K562 (cell line): ENCODE data around the gene RYR1. TPM values are rescaled to one million over a fixed set of nuclear protein-coding genes. Genes with fewer than 3 reads are reported as not detected.

ENCODE experiments used
- CBFA2T3 ChIP-seq: fragments of 450-650 bp; IDR thresholded peaks from 2 replicates; pipeline ENCODE4 v1.6.1; 2017
- DEAF1 ChIP-seq: fragments of 450-650 bp; formaldehyde crosslinking; IDR thresholded peaks from 2 replicates; pipeline ENCODE4 v1.4.0; 2020; ENCODE audit warnings: mild to moderate bottlenecking, moderate library complexity
- E2F1 ChIP-seq: sonication (generic); formaldehyde crosslinking; IDR thresholded peaks from 2 replicates; pipeline ENCODE4 v1.8.1; 2023; ENCODE audit warnings: mild to moderate bottlenecking, missing genetic modification reagents, moderate library complexity
- ESRRB ChIP-seq: fragments of 250-450 bp; sonication (Bioruptor Pico); IDR thresholded peaks from 2 replicates; pipeline ENCODE4 v1.5.0; 2020; ENCODE audit warnings: mild to moderate bottlenecking, moderate library complexity, borderline replicate concordance
- HBP1 ChIP-seq: fragments of 450-650 bp; formaldehyde crosslinking; IDR thresholded peaks from 2 replicates; pipeline ENCODE4 v1.4.0; 2022; ENCODE audit warnings: missing genetic modification characterization
- HDAC1 ChIP-seq, 2 experiments: fragments of 450-650 bp; IDR thresholded peaks; 2 replicates each; pipeline ENCODE4 v1.6.1; 2016 to 2017; ENCODE audit warnings: inconsistent platforms in 1 of 2, mild to moderate bottlenecking in 1 of 2, moderate library complexity in 1 of 2
- HNRNPK ChIP-seq: fragments of 200-400 bp; formaldehyde crosslinking; IDR thresholded peaks from one replicate; pipeline ENCODE4 v1.6.1; 2018; ENCODE audit warnings: mild to moderate bottlenecking, low read depth, low read length; ENCODE audit not compliant: poor library complexity, severe bottlenecking
- KLF1 ChIP-seq: fragments of 450-650 bp; IDR thresholded peaks from 2 replicates; pipeline ENCODE4 v1.6.1; 2016; ENCODE audit warnings: missing genetic modification characterization, missing compliant biosample characterization
- NCOA1 ChIP-seq: fragments of 450-650 bp; IDR thresholded peaks from 2 replicates; pipeline ENCODE4 v1.6.1; 2016; ENCODE audit warnings: low read depth
- NR2F6 ChIP-seq: fragments of 450-650 bp; formaldehyde crosslinking; IDR thresholded peaks from 2 replicates; pipeline ENCODE4 v1.4.0; 2020; ENCODE audit warnings: mild to moderate bottlenecking
- PKNOX1 ChIP-seq: fragments of 450-650 bp; IDR thresholded peaks from 2 replicates; pipeline ENCODE4 v1.6.1; 2016
- POLR2A ChIP-seq: fragments of 450-650 bp; conservative IDR thresholded peaks from 2 replicates; pipeline ENCODE4 v1.6.1; 2016
- RBBP5 ChIP-seq: fragments of 200-600 bp; sonication (generic); IDR thresholded peaks from 2 replicates; pipeline ENCODE4 v1.6.1; 2012; ENCODE audit warnings: borderline replicate concordance, mild to moderate bottlenecking, low read length, control low read depth, inconsistent platforms; ENCODE audit not compliant: insufficient read depth, poor library complexity, severe bottlenecking
- SMARCE1 ChIP-seq: fragments of 450-650 bp; IDR thresholded peaks from 2 replicates; pipeline ENCODE4 v1.7.1; 2016; ENCODE audit warnings: mild to moderate bottlenecking
- TAF7 ChIP-seq: fragments of 450-650 bp; IDR thresholded peaks from 2 replicates; pipeline ENCODE4 v1.6.1; 2016; ENCODE audit warnings: missing genetic modification characterization, missing compliant biosample characterization
- TFAM ChIP-seq: fragments of 250-450 bp; sonication (Bioruptor Pico); conservative IDR thresholded peaks from 2 replicates; pipeline ENCODE4 v1.5.0; 2021; ENCODE audit warnings: mild to moderate bottlenecking, moderate library complexity
- VEZF1 ChIP-seq: fragments of 200-800 bp; sonication (Bioruptor generic); IDR thresholded peaks from 2 replicates; pipeline ENCODE4 v1.6.1; 2017; ENCODE audit warnings: missing genetic modification characterization, missing compliant biosample characterization
- ZFPM2 ChIP-seq: fragments of 250-450 bp; sonication (Bioruptor Pico); IDR thresholded peaks from 2 replicates; pipeline ENCODE4 v1.5.1; 2022; ENCODE audit warnings: mild to moderate bottlenecking
- ZHX1 ChIP-seq: fragments of 150-350 bp; conservative IDR thresholded peaks from 2 replicates; pipeline ENCODE4 v1.6.1; 2014; ENCODE audit warnings: low read length
- ZNF57 ChIP-seq: fragments of 450-650 bp; formaldehyde crosslinking; IDR thresholded peaks from 2 replicates; pipeline ENCODE4 v1.4.0; 2020; ENCODE audit warnings: mild to moderate bottlenecking, moderate library complexity
- polyA plus RNA-seq, 8 experiments: library from polyadenylated mRNA; depleted of rRNA in 4 of 8; stranded (reverse) in 5 of 8; unstranded in 3 of 8; fragments of >200 nt; fragmentation: Nextera tagmentation in 2 of 8; fragmentation: Illumina TruSeq in 1 of 8; extraction: Ambion mirVana in 2 of 8; extraction: Trizol in 1 of 8; gene quantifications; 2 replicates each; pipeline versions ENCODE4 v1.2.1 to v1.2.3, GENCODE V29; 2011 to 2014; ENCODE audit warnings: inconsistent platforms in 1 of 8, missing spikeins in 1 of 8
- total RNA-seq, 7 experiments: library from RNA; depleted of rRNA in 6 of 7; stranded (reverse); fragments of >200 nt in 6 of 7; fragmentation: Illumina TruSeq in 2 of 7; extraction: Trizol in 2 of 7; gene quantifications; 2 replicates each; pipeline versions ENCODE4 v1.2.1 to v1.2.3, GENCODE V29; 2011 to 2021; ENCODE audit warnings: low replicate concordance in 1 of 7

RYR1 gene
- total and polyA plus RNA-seq, 9 of the 15 experiments (the other 6 are each of a cell fraction or from before 2014, with no cell fraction given) = 0.11 to 7.4 (median 3.7) TPM

GRCh38 chr19:38392707-38393308, 40.7 kb upstream of the RYR1 start (continued):
- no peak for TF ChIP-seq HBP1 (CRISPR knock-in tag)
- no peak for TF ChIP-seq HNRNPK
- no peak for TF ChIP-seq NR2F6 (CRISPR knock-in tag)
- TF ChIP-seq SMARCE1 = peak; percentile 82
- no peak for TF ChIP-seq KLF1 (tag)
- peak; percentile 53 for TF ChIP-seq PKNOX1
- no peak for TF ChIP-seq E2F1 (CRISPR knock-in tag)
- no peak for TF ChIP-seq TAF7 (tag)
- no peak for TF ChIP-seq ESRRB (CRISPR knock-in tag)
- TF ChIP-seq NCOA1 = no peak
- TF ChIP-seq HDAC1 (IDR thresholded peaks at IDR 0.05) = peak in 1 of 2 experiments; percentile 45; a peak in 1 of 4 replicates
- TF ChIP-seq TFAM (CRISPR knock-in tag) = no peak
- TF ChIP-seq RBBP5 = no peak
- no peak for TF ChIP-seq CBFA2T3
- TF ChIP-seq ZHX1 = no peak
- no peak for TF ChIP-seq DEAF1 (CRISPR knock-in tag)
- TF ChIP-seq POLR2A = no peak
- no peak for TF ChIP-seq ZNF57
- TF ChIP-seq VEZF1 (CRISPR knock-in tag) = peak; percentile 52
- TF ChIP-seq ZFPM2 = no peak
